Measurements from ENCODE around the gene TWF1.
"Not testable (repeated sequence)": the region's sequence is repeated elsewhere in the genome, so short reads cannot be mapped to it uniquely, and the experiment has no call there.

Gene TWF1

DNA sequence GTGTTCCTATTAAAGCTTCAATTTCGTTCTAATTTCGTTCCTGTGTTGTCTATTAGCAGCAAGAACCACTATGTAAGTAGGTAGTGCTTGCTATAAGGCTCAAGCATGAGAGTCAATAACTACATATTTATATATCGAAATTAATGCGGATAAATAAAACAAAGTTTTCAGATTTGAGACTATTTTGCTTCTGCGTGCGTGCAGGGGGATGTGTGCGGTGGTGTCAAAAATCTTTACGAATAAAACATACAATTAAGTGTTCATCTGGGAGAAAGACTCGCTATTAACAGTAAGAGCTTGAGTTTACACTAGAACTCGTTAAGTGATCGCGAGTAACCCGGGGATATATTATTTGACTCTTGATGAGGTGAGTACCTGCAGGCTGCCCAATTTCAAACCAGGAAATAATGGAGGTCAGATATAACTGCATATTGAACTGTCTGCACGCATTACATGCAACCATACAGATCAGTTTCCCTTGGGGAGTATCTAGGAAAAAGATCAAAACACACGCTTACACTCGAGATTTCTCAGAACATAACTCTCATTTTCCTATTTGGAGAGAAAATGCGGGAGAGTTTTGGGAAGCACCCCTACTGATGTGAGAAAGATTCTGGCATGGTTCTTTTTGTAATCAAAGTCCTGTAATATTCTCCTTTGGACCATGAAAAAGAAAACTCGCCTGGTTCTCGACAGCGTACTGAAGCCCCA lies 813 bp downstream of the TWF1 start:
- no peak for DNase-seq

DNA sequence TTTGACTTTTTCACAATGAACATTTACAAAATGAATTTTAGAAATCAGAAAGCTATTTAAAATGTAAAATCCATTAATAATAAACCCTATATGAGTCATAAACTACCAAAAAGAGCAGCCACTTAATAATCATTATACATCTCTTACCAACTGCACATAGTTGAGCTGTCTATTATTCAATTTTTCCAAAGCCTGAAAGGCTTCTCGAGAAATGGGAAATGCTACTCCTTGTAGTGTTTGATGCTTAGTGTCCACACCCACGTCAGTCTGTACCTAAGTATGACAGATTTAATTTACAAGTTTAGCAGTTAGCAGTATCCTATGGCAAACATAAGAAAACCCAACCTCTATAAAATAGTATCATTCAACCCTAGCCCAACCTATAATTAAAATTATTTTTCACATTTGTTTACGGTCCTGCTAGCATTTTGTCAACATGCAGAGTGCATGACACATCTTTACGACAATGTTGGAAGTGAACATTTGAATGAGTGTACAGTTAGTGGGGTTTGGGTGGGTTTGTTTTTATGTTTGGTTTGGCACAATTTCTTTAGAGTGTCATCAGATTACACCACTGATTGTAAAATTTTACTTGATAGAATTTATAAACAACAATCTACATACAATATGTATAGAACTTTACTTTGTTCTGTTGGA lies 8.4 kb downstream of the TWF1 start:
- DNase-seq: no peak

DNA sequence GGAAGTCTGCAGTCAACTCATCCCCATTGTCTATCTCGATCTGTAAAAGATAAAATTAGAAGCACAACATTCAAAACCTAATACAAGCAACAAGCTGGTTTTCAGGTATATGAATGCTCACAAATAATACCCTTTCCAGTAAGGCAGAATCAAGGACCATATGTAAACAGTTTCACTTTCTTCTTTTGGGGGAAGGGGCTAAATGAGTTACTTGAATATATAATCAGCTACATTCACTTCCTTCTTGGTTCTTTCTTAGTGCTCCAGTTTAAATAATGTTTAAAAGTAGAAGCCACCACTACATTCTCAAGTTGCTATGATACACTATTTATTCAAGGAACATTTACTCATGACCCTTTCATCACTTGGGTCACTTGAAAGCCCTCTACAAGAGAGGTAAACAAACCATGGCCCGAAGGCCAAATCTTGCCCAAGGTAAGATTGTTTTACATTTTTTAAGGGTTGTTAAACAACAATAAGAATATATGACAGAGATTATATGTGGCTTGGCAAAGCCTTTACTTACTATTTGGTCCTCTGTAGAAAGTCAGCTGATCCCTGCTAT lies 10.3 kb downstream of the TWF1 start:
- no peak for DNase-seq

DNA sequence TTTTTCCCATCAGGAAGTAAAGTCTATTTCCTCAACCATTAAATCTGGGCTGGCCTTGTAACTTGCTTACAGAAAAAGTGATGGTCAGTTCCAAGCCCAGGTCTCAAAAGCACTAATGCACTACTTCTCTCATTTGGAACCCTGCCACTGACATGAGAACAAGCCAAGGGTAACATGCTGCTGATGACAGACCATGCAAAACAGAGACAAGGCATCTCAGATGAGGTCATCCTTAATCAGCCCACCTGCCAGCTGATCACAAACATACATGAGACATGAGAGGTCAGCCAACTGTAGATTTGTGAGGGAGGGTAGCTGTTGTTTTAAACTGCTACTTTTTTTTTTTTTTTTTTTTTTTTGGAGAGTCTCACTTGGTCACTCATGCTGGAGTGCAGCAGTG lies 16.2 kb downstream of the TWF1 start:
- DNase-seq: no peak

DNA sequence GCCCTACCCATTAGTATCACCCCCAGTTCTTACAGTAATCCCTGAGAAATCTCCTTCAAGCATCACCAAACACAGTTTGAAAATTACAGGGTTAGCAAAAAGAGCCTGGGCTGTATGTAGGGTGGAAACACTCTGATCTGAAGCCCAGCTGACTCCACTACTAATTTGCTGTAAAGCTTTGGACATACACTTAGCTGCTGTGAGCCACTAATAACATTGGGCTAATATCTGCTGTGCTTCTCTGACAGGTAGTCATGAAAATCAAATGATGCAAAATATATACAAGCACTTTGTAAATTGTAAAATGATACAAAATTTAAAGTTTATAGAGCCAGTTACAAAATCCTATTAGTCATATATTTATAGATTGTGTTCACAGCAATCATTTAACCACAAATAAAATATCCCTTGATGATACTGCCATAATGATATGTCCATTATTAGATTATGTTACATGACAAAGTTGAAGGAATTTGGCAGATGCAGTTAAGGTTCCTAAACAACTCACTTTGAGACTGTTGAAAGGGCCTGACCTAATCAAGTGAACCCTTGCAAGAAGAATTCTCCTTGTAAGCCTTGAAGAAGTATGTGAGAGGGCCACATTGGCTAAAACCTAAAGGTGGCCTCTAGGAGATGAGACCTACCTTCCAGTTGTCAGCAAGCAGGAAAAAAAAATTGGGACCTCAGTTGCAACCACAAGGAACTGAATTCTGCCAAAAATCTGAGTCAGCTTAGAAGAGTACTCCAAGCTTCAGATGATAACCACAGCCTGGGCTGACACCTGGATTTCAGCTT lies 19.0 kb downstream of the TWF1 start:
- no peak for DNase-seq

DNA sequence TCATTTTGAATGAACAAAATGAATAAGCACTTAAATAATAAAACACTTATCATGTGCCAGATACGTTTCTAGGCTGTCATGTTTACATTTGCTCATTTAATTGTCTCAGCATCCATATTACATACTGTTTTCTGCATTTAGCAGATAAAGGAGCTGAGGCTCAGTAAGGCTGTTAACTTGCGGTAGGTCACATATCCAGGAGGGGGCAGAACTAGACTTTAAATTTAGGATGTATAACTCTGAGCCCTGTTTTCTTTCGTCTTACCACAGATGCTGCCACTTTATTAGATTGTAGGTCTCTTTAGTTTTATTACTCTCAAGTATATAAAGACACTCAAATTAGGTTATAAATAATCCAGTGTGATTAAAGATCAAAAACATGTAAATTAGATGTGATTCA lies 29.6 kb downstream of the TWF1 start:
- no peak for DNase-seq

DNA sequence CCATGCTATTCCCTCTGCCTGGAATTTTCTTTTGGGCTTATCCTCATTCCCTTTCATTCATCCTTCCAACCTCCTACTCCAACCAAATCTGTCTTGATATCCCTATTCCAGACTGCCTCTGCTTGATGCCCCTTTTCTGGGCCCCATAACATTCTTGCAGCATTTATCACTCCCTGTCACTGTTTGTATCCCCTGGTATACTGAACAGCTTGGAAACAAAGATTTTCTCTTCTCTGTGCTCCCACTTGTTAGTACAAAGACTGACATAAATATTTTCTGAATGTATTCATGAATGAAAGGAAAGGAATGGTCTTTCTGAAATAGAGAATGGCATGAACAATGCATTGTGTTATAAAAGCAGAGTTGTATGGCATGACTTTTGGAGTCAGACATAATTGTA lies 39.8 kb downstream of the TWF1 start:
- no peak for DNase-seq

DNA sequence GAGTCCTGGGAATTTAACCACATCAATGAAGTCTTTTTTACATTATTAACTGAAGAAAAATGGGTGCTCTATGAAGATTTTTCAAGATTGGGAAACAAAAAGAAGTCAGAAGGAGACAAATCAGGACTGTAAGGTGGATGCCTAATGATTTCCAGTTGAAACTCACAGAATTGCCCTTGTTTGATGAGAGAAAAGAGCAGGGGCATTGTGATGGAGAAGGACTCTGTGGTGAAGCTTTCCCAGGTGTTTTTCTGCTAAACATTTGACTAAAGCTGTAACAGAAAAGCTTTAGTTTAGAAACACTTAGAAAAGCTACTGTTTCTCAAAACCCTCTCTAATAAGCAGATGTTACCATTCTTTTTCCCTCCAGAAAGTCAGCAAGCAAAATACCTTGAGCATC lies 41.6 kb downstream of the TWF1 start:
- DNase-seq: no peak

DNA sequence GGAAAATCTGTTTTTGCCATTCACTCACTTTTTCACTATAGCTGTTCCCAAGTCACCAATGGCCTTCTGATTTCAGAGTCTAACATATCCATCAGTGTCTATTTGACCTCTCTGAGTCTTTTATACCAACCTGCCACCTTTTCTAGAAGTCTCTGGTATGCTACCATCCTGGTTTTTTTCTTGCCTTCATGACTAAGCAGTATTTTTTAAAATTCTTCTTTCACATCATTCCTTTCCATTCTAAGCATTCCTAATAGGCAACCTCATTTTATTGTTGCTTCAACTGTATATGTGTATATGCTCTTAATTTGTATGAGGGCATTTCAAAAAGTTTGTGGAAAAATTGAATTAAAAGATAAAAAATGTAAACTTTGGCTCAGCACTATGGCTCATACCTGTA lies 42.3 kb downstream of the TWF1 start:
- DNase-seq: no peak

DNA sequence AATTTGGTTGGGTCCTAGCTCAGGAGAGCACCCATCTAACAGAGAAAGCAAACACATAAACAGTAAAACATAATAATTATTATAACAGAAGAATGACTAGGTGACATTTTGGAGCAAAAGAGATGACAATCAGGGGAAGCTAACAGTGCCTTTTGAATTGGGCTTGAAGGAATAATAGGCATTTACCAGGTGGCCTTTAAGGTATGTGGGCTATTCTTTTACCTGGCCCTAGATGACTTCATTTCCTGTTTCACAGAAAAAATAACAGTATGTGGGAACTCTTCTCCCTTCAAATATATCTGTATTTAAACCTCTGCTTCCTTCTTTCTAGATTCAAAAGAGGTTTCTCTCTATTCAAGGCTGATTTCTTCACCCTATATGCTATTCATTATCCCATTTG lies 43.5 kb downstream of the TWF1 start:
- DNase-seq: no peak

DNA sequence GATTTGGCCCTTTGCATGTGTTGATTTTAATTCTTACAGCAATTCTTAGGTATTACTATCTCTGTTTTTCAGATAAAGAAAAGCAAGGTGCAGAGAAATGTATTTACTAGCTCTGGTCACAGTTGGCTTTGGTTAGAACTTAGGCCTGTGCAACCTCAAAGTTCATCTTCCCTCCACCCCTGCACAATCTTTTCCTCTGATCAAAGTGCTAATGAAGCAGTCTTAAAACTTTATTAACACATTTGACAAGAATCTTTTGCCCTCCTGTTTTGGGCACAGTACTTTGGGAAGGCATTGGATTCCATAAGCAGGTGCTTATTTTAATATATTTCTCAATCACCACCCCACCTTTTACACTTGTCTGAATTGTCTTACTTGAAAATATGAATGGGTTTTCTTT lies 44.6 kb downstream of the TWF1 start:
- no peak for DNase-seq

DNA sequence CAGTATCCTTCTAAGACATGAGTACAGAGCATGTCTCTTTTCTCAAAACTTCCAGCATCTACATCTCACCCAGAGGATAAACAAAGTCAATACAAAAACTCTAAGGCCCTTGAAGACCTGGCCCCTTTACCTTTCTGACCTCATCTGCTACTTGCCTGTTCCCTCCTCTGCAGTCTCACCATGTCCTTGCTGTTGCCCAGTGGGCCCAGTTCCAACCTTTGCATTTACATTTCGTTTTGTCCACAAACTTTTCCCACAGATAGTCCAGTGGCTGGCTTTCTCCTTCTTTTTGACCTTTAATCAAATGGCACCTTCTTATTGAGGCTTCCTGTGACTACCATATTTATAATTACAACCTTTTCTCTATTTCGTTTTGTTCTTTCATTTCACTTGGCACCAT lies 45.7 kb downstream of the TWF1 start:
- DNase-seq: no peak

DNA sequence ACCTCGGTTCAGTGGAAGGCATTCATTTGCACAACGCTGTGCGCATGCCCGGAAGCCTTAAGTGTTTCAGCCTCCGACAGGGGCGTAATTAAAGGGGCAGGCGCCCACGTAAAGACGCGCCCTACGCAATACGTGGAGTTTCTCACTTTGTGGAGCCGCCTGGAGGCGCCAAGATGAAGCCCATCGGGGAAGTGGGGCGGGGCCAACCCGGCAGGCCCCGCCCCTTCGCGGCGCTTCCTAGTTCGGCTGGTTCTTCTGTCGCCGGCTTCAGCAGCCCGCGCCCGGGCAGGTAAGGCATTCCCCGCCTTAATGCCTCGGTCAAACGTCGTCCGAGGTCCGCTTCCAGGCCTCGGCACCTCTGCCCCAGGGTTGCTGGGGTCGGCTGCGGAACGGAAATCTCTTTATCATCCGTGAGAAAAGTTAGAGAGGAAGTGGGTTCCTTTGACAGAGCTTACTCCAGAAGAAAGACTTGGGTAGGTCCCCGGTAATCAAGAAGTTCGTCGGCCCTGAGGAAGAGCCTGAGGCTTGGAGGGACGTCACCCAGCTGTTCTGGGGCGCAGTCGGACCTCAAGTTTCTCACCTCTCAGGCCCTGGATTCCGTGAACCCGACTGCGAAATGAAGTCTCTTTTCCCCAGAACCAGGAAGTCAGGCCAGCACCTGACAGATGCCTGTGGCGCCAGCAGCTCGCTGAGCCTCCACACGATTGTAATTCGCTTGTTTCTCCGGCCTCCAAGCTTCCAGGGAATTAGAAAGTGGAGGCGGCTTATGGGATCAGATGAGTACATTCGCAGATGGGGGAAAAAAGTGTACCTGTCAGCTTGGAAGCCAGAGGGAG lies 47.2 kb downstream of the TWF1 start, which contains the start of the genes IRAK4 and PUS7L:
TSS of gene IRAK4 (plus strand) at position 224 of the 836 bp plus-strand sequence. CDS start 9,161 bp downstream, outside the sequence.
TSS of gene PUS7L (minus strand) at position 63 of the 836 bp plus-strand sequence. CDS start 3,545 bp downstream, outside the sequence.
- DNase-seq: peak; percentile 94

DNA sequence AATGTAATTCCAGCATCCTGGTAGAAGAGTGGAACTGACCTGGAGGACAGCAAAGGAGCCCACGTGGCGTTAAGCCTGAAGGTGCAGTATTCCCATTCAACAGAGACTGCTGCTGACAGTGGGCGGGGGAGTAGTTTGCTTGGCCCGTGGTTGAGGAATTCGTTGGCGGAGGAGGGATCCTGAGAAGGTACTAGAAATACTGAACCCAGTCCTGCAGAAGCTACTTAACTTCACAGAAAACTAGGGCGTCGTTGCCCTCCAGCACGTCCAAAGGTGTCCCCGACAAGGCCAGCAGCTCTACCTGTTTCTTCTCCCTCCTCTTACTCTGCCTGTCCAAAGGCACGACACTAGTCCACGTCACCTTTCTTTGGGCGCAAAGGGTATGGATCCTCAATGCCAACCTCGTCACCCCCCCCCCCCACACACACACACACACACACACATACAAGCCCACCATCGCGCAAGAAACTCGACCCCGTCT lies 47.8 kb downstream of the TWF1 start:
- no peak for DNase-seq

DNA sequence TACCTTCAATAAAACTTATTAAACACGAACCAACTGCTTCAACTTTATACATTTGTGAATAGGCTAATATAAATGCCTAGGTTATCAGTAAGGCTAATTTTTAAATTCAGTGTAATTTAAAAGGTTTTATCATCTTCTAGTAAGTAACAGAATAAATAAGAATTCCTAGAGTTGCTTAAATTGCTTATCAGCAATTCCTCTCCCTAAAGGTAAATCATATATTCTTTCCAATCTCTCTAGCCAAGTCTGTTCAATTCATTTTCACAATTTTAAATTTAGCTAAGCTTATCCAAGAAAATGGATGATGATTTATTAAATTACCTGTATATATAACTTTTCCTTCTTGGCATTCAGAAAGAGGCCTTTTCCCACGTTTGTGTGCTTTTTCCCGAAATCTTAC lies 52.1 kb downstream of the TWF1 start:
- DNase-seq: no peak

DNA sequence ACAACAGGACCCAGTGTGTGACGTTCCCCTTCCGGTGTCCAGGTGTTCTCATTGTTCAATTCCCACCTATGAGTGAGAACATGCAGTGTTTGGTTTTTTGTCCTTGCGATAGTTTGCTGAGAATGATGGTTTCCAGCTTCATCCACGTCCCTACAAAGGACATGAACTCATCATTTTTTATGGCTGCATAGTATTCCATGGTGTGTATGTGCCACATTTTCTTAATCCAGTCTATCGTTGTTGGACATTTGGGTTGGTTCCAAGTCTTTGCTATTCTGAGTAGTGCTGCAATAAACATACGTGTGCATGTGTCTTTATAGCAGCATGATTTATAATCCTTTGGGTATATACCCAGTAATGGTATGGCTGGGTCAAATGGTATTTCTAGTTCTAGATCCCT lies 54.8 kb downstream of the TWF1 start:
- DNase-seq: not testable (repeated sequence)

DNA sequence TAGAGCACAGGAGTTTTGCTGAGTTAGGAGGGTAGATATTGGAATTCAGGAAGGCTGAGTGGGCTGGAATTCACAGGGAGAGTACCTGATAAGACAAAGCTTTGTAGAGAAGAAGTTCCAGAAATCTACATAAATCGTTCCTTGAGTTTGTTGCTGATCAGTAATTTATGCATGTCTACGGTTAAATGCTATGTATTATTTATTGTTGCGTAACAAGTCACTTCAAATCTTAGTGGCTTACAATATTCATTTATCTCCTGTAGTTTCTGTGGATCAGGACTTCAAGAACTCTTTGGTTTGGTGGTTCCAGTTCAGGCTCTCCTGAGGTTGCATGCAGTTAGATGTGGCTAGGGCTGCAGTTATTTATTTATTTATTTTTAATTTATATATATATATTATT lies 55.3 kb downstream of the TWF1 start:
- DNase-seq: no peak

DNA sequence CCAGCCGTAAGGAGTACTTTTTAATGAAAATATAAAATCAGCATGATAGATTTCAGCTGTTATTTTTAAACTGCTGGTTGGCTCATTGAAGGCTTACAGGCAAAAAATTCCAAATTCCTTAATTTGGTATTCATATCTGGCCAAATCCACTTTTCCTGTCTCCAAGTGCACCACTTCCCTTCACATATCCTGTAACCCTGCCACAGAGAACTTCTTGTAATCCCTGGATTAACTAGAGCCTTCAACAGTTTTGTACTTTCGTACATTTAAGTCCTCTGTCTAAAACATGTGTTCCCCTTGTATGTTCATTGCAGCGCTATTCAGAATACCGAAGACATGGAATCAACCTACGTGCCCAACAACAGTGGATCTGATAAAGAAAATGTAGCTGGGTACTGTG lies 57.1 kb downstream of the TWF1 start:
- DNase-seq: no peak

DNA sequence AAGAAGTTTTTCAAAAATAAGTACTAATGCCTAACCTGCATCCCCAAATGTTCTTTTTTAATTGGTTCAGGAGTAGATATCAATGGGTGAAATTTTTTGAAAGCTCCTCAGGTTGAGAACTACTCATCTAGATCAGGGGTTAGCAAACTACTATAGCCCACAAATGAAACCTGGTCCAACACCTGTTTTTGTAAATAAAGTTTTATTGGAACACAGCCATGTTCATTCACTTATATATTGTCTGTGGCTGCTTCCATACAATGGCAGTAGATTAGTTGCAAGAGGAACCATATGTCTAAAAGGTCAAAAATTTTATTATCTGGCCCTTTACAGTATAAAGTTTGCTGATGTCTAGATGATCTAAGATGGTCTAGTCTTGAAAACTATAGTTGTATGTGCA lies 61.3 kb downstream of the TWF1 start:
- no peak for DNase-seq
